ENCODE measurements around the gene BRMS1.

Gene BRMS1

DNA sequence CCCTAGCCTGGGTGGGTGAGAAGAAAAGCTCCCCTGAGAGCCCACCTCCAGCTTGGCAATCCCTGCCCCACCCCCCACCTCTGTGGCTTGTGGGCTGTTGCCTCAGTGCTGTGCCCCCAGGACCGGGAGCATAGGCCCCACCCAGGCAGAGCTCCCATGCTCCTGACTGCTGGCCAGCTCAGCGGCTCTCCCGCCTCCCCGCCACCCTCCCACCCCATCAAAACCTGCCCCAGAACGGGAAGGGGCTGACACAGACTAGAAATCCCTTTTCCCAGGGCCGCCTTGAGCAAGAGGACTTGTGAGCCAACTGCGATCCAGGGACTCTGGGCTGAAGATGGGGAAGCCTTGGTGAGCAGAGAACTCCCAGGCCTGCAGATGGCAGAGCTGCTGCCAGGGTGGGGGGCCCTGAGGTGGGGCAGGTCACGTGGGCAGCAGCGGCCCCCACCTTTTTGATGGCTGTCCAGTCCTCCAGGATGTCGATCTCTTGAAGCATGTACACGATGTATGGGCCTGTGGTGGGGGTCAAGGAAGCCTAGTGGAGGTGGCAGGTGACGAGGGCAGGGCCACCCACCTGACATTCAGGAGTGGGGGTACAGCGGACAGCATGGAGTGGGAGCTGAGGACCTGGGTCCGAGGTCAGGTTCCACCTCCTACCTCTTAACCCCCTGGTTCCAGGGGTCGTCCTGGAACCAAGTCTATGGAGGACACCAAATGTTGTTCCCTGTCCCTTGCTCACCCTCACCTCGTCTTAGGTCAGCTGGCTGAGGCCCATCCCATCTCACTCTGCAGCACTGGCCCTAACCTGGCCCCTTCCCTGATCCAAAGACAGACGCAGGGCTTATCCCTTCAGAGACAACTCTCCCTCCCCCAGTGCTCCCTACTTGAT lies 6.4 kb downstream of the BRMS1 start:
- in situ Hi-C loops (cut with MboI; ENCODE audit: low sequenced_read_pairs): no loop called here

DNA sequence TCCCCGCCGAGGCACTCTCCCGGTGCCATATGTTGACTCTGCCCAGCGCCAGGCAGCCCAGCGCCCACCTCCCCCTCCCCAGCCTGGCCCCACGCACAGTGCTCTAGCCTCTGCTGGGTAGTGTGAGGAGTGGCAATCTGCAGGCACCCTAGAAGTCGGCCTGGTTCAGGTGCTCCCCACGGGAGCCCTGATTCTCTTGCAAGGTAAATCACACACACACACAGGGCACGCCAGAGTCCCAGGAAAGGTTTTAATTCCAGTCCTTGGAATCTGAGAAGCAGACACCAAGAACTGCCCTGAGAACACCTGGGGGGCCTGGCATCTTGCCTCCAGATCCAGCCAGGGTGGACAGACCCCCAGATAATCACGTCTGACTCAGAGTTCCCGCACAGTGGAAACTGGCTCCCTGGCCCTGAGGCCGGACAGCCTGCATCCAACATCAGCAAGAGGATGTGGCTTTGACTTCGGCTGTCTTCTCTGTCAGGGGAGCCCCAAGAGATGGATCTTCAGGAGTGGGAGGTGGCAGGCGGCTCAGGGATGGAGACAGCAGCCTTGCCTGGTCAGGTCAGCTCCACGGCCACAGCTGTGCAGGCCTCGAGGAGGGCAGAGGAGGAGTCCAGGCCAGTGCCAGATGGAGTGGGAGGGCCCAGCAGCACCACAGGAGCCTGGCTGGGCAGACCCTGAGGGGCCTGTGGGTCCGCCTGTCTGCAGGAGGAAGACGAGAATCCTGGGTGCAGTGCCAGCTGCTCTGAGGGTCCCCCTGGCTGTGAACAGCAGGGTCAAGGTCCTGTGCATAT lies 7.6 kb downstream of the BRMS1 start:
- in situ Hi-C loops (cut with MboI; ENCODE audit: low sequenced_read_pairs): no loop called here

DNA sequence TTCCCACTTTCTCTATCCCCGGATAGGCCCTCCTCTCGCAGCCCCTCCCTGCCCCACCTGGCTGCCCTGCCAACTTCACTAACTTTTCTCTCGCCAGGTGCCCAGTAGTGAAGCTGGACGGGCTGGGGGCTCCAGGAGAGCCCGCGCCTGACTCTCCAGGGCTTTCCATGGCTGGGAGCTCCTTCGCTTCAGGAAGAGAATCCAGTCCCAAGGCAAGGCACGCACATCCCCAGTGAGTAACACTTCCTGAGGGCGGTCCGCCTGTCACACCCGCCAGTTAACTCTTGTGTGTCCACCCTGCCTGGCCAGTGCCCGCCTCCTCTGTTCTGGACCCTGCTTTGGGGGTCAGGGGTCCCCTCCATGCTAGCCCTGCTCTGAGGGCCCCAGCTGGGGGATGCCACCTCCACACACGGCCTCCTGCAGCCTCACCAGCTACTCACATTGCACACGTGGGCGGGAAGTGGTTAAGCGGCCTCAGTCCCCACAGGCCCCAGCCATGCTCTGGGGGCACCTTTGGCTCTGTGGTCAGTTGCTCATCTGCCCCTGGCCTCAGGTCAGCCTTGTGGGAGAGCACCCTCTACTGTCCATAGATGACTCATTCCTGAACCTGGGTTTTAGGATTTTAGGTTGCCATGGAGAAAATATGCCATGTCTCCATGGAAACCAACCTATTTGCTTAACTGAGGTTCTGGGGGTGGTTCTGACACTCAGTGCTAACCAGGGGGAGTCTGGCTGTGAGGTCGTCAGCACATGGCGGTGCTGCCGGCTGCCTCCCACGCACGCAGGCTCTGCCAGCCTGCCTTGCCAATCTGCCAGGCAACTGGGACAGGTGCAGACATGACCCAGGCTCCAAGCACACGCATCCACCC lies 8.4 kb downstream of the BRMS1 start, which contains the start of gene RIN1:
RIN1 (minus strand) TSS at position 201 of the 869 bp plus-strand sequence; CDS start at position 169, 32 bp downstream.
- in situ Hi-C loops (cut with MboI; ENCODE audit: low sequenced_read_pairs): no loop called here

DNA sequence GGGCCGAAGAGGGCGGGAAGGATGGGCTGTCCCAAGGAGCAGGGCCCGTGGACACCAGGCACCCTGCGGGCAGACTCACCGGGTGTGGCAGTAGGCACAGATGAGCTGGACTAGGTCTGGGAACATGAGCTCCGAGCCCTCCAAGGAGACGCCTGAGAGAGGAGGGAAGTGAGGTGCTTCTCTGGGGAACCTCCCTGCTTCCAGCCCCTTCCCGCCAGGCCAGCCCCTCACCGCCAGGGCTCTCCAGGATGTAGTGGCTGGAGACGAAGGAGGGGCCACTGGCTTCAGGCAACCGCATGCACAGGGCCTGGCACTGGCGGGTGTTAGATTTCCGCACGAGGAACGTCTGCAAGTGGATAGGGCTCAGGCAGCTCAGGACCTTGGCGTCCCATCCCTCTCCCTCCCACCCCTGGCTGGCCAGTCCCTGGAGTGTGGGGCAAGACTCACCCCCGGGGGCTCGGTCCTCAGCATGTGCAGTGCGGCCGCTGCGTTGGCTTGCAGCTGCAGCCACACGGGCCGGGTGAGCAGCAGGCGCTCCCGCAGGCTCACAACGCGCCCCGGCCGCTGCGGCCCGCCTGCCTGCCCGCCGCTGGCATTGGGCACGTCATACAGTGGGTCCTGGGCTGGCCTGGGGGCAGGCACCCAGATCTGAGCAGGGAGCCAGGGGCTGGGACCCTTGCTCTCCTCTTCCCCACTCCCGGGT lies 9.2 kb downstream of the BRMS1 start:
- in situ Hi-C loops (cut with MboI; ENCODE audit: low sequenced_read_pairs): no loop called here

DNA sequence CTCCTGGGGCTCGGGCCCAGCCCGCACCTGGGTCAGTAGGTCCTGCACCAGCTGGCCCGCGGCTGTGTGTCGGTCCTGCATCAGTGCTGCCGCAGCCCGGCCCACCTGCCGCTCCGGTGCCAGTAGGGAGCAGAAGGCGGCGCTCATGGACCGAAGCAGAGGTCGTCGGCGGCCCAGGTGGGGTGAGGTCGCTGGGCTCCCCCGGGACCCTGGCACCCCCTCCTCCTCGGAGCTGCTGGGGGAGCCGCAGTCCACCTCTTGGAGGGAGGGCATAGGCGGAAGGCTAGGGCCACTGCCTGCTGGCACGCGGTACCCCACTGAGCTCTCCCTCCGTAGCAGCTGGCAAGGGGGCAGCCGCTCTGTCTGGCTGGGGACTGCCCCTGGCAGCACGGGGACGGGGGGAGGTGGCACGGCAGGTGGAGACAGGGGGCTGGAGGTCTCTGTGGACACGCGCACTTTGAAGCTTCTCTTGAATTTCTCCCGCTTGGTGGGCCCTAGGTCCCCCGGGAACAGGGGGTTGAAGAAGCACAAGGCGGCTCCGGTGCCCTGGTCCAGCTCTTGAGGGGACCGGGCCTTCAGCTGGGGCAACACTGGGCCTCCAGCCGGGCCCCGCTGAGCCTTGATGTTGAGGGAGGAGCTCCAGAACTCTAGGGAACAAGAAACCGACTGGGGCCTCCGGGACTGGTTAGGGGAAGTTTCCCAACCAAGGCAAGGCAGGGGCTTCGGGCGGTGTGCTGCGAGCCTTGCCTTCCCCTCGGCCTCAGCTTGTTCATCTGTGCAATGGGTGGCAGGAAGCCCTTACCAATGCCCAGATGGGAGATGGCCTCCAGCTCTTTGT lies 10.1 kb downstream of the BRMS1 start:
- in situ Hi-C loops (cut with MboI; ENCODE audit: low sequenced_read_pairs): no loop called here

DNA sequence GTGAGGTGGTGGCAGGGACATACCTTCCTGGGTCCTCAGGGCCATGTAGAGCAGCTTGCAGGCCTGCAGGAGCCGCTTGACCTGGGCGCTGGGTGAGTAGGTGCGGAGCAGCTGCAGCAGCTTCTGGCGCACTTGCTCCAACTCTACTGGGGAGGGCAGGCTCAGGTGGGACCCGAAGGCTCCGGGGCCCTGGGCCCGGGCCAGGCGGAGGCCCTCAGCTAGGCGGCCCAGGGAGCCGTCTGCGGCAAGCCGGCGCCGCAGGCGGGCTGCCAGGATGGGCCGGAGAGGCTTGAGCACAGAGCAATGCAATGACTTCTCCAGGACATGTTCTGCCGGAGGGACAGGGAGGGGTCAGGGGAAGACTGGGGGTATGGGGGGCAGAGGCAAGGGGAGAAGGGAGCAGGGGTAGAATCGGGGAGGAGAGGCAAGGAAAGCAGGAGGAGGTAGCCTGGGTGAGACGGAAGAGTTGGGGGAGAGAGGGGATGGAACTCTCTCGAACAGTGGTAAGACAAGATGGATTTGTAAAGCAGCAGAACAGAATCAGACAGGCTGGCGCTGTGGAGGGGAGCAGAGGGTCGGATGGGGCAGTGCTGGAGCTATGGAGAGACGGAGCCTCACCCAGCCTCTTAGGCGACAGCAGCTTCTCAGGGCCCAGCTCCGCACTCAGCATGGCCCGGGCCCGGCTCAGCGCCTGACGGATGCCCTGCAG lies 10.9 kb downstream of the BRMS1 start:
- in situ Hi-C loops (cut with MboI; ENCODE audit: low sequenced_read_pairs): no loop called here

DNA sequence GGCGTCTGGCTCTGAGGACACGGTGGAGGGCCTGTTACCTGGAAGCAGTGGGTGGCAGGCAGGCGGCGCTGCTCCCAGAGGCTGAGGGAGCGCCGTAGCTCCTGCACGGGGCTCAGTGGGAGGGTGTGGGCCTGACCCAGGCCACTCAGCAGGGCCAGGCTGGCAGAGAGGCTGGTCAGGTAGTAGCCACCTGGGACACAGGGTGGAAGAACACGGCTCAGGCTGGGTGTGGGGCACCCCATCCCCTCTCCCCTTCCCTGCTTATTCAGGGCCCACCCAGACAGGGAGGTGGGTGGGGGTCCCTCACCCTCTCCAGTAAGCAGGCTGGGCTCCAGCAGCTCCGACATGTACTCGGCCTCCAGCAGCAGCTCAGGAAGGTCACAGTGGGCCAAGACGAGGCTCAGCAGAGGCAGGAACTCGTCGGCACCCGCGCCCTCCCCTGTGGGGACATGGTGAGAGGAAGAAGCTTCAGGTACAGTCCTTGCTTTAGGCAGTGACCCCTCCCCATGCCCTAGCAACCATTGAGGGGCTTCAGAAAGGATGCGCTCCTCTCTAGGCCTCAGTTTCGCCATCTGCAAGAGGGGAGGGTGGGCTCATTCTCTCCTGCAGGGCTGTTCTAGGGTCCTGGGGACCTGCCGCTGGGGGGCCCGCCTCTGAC lies 11.6 kb downstream of the BRMS1 start:
- in situ Hi-C loops (cut with MboI; ENCODE audit: low sequenced_read_pairs): no loop called here

DNA sequence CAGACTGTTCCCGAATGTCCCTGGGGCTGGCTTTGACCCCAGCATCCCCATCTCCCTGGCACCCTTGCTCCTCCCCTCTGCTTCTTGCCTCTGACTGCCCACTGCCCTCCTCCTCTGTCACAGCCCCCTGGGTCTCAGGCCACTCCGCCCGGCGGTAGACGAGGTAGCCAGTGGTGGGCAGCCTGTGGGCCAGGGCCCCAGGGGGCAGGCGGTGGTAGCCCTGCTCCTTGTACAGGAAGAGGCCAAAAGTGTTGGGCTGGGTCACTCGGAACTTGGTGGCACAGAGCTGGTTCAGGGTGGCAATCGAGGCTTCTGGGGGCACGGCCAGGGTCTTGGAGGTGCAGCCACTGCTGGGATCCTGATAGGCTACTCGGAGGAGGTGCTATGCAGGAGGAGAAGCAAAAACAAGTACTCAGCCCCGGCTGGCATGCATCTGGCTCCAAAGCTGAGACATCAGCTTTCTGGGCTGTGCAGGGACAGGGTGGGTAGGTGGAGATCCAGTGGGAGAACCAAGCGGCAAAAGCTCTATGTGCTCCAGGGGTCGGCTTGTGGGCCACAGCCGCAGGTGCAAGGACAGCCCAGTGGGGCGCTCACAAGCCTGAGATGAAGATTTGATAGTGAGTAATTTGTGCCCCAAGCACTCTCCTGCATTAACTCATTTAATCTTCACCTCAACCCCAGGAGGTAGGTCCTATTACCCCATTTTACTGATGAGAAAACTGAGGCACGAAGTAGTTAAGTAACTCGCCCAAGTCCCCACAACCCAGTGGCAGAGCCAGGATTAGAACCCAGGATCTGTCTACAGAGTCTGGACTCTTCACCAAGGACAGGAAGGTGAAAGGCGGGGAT lies 12.3 kb downstream of the BRMS1 start:
- in situ Hi-C loops (cut with MboI; ENCODE audit: low sequenced_read_pairs): no loop called here

DNA sequence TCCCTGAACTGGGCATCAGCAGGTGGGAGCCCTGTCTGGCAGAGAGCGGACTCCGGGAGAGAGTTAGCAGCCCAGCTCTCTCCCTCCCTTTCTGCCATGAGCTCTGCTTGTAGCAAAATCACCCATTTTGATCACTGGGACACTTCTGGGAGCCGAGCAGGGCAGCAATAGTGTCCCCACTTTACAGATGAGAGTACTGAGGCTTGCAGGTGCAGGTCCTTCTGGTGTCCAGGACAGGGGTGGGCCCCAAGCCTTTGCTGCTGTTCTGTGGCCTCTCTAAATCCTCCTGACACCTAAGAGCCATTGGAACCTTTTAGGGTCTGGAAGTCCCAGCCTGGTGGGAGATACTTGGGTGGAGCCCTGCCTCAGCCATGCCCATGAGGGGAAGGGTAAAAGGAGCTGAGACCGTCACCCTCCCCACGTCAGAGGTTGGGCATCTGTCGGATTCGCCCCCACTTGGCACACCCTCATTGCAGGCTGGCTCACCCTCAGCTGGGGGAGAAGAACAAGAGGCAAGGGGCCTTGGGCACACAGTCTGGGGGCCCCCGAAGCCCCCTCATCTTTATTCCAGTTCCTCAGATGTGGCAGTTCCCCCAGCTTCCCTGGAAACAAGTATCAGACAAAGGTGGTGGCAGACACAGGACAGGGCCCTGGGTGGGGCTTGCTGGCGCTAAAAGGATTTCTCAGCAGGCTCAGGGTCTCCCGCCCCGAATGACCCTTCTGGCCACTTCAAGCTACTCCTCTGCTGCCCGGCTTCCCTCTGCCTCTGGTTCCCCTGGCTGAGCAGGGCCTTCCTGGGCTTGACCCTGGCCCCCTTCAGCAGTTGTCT lies 13.1 kb downstream of the BRMS1 start:
- in situ Hi-C loops (cut with MboI; ENCODE audit: low sequenced_read_pairs): no loop called here

DNA sequence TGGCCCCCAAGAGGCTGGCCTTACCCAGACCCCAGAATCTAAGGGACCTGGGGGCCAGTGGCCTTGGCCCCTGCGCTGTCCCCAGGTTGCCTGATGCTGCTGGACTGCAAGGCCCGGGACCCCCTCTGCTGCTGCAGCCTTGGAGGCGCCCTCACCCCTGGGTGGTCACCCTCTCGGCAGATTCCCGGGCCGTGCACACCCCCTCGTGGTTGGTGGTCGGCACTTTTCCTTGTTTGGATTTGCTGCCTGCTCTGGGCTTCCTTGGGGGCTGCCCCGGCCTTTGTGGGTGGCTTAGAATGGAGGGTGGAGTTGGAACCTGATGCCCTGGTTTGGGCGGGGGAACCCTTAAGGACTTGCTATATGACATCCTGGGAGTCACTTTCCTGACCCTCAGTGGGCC lies 14.0 kb downstream of the BRMS1 start:
- in situ Hi-C loops (cut with MboI; ENCODE audit: low sequenced_read_pairs): no loop called here

DNA sequence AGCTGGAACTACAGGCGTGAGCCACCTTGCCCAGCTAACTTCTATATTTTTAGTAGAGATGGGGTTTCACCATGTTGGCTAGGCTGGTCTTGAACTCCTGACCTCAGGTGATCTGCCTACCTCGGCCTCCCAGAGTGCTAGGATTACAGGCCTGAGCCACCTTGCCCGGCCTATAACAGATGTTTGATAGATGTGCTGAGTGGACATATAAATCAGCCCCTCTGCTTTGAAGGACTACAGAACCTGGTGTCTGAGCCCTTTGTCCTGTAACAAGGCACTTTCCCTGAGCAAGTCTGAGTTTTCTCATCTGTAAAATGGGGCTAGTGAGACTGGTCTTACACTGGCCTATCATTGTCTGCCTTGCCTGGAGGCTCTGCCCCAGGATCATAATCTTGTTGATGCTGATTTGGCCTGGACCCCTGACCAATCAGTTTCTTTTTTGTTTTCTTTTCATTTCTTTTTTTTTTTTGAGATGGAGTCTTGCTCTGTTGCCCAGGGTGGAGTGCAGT lies 15.7 kb downstream of the BRMS1 start:
- in situ Hi-C loops (cut with MboI; ENCODE audit: low sequenced_read_pairs): no loop called here

DNA sequence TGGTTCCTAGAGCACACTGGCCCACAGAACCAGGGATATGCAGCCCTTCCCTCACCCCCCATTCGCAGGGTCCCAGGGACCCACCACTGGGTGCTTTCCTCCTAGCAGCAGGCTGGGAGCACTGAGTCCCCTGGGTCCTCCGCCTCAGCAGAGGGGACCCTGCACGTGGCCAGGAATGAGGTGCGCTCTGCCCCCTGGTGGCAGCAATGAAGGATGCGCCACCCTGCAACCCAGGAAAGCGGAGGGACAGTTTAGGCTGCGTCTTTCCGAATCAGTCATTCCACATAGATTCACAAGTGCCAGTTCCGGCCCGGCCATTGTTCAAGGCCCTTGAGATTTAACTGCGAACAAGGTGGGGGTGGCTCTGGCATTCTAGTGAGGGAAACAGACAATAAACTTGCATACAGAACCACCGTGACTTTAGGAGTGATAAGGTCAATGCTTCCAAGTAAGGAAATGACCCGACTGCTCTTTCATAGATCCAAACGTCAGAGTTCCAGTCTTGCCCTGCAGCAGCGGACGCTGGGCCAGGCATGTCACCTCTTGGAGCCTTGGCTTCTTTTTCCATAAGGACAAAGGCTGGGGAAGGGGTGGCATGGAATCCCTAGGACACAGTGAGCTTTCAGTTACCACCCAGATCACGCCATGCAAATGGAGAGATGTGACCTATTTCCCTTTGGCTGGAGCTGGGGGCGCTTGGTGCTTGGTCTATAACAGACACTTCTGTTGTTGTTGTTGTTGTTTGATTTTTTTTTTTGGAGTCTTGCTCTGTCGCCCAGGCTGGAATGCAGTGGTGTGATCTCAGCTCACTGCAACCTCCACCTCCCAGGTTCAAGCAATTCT lies 16.4 kb downstream of the BRMS1 start:
- in situ Hi-C loops (cut with MboI; ENCODE audit: low sequenced_read_pairs): no loop called here

DNA sequence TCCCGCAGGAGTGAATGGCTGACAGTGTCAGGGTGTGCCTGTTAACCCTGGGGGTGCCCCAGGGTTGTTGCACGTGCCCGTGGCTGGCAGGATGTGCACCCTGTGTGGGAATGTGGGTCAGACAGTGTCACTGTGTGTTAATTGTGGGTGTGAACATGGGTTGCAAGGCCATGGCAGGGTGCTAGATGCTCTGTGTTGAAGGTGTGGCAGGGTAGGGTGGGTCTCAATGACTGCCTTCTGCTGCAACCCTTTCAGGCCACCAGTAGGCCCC lies 16.9 kb downstream of the BRMS1 start:
- in situ Hi-C loops (cut with MboI; ENCODE audit: low sequenced_read_pairs): no loop called here

DNA sequence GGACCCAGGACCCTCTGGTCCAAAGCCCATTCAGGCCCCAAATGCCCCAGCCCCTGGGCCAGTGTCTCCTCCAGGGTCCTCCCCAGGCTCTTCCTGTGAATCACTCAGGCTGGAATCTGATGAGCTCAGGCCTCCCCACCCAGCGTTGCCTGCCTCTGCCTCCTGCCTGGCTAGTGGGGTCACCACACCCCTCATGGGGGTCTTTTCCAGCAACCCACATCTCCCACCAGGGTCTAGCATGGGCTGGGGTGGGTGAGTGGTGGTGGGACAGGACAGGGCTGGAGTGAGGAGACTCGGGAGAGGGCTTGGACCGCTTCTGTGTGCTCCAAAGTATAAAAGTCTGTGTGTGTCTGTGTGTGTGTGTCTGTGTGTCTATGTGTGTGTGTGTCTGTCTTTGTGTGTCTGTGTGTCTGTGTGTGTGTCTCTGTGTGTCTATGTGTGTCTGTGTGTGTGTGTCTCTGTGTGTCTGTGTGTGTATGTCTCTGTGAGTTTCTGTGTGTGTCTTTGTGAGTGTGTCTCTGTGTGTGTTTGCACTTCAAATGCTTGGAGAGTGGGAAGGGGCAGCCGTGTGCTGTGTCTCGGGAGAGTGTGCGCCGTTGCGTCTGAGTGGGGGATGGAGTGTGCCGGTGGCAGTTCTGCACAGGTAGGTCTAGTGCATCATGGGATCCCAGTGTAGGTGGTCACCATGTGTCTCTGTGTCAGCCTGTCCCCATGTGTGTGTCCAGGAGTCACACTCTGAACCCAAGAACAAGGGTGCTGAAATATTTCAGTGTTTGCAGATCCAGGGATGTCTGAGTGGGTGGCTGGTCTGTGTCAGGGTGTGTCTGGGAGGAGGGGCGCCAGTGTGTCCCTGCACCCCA lies 17.5 kb downstream of the BRMS1 start:
- in situ Hi-C loops (cut with MboI; ENCODE audit: low sequenced_read_pairs): no loop called here
